Activated T-helper 1 cell treated with anti-CD3 and anti-CD28 coated beads, Interleukin-12 subunit alpha, Interleukin-12 subunit beta, Interleukin-2, Interleukin-4 antibody, amounts not matched to agents 30 ng/mL and 10 ng/mL and 1 ng/mL, durations not matched to agents 14 hours and 24 hours and 36 hours (primary cell): ENCODE results near the gene CHD5. TPM values are rescaled to one million over a fixed set of nuclear protein-coding genes. Genes with fewer than 3 reads are reported as not detected.
"Not testable (repeated sequence)": the region's sequence is repeated elsewhere in the genome, so short reads cannot be mapped to it uniquely, and the experiment has no call there.

ENCODE experiments used
- DNase-seq: peaks from one replicate; pipeline ENCODE4 v3.0.0; 2021; ENCODE audit warnings: low spot score
- H3K27ac Mint-ChIP-seq: one replicate; pipeline ENCODE4 v1.8.0; 2021; ENCODE audit warnings: mild to moderate bottlenecking, mixed read lengths
- H3K27me3 Mint-ChIP-seq: one replicate; pipeline ENCODE4 v1.8.0; 2022; ENCODE audit warnings: mild to moderate bottlenecking, moderate library complexity, mixed read lengths; ENCODE audit not compliant: insufficient read depth
- H3K36me3 Mint-ChIP-seq: one replicate; pipeline ENCODE4 v1.8.0; 2021; ENCODE audit warnings: low read depth, mixed read lengths
- H3K4me1 Mint-ChIP-seq: one replicate; pipeline ENCODE4 v1.8.0; 2021; ENCODE audit warnings: low read depth, mixed read lengths
- H3K4me3 Mint-ChIP-seq: one replicate; pipeline ENCODE4 v1.8.0; 2021; ENCODE audit warnings: mild to moderate bottlenecking, moderate library complexity, mixed read lengths
- H3K9me3 Mint-ChIP-seq: one replicate; pipeline ENCODE4 v1.8.0; 2021; ENCODE audit warnings: mixed read lengths
- intact Hi-C: fragments of 100-400 bp; cut with micrococcal nuclease; formaldehyde crosslinking; loops from one replicate; pipeline ENCODE4 v1.15.1; 2024
- total RNA-seq: library from RNA; stranded (reverse); gene quantifications from 2 replicates; pipeline ENCODE4 v1.2.3, GENCODE V29; 2022

CHD5 gene
- 0.62 and 0.83 TPM in 2 replicates for total RNA-seq

DNA sequence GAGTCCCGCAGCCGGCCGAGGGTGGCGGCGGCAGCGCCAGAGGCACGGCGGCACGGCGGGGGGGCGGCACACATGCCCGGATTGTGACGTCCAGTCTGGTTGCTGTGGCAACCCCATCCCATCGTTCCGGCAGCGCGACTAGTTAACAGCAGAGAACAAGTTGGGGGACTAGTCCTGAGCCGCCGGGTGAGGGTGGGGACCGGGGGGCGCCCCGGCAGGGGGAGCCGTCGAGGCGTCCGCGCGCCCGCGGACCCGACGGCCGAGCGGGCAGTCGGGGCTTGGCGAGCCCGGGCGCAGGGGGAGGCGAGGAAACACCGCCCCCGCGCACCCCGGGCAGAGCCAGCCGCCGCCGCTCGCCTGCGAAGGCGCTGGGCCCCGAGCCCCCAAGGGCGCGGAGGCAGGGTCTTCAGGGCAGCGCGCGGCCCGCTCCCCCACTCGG is at the start of gene CHD5:
TSS of gene CHD5 (minus strand) at position 54 of the 439 bp plus-strand sequence. CDS start 298 bp downstream, outside the sequence.
- Mint-ChIP-seq H3K9me3 (no peaks in the 10 kb centered on the region), H3K27ac (peak within 1 kb of the TSS; percentile 26), H3K36me3 (peaks cover 16% of the 10 kb centered on the region), H3K27me3 (peaks cover 39% of the 10 kb centered on the region), H3K4me1 (peaks cover 18% of the 10 kb centered on the region), H3K4me3 (peak within 1 kb of the TSS; percentile 13)
- DNase-seq, result no peak
- intact Hi-C loops, result loop anchor here (5.0 kb wide), 1 partner anchor 73 kb away; no protein-coding TSS in a partner anchor

DNA sequence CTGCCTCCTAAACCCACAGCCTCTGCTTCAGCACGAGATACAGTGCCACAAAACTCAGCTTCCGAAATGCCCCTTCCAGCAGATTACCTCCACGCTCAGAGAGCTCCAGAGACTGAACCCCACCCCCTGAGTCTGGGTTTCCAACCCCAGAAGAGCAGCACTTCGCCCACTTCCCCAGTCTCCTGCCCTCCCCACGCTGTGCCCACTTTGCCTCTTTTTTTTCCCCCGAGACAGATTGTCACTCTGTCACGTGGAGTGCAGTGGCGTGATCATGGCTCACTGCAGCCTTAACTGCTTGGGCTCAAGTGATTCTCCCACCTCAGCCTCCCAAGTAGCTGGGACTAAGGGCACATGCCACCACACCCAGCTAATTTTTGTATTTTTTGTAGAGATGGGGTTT is 45.5 kb upstream of the CHD5 start:
- peaks cover 42% of the 10 kb centered on the region for H3K36me3 Mint-ChIP-seq
- H3K27ac Mint-ChIP-seq, result no peak overlapping the region
- H3K27me3 Mint-ChIP-seq, result no peaks in the 10 kb centered on the region
- DNase-seq, result no peak
- H3K4me3 Mint-ChIP-seq, result no peak overlapping the region
- H3K4me1 Mint-ChIP-seq, result no peaks in the 10 kb centered on the region
- H3K9me3 Mint-ChIP-seq, result no peaks in the 10 kb centered on the region
- intact Hi-C loops, result no loop called here

DNA sequence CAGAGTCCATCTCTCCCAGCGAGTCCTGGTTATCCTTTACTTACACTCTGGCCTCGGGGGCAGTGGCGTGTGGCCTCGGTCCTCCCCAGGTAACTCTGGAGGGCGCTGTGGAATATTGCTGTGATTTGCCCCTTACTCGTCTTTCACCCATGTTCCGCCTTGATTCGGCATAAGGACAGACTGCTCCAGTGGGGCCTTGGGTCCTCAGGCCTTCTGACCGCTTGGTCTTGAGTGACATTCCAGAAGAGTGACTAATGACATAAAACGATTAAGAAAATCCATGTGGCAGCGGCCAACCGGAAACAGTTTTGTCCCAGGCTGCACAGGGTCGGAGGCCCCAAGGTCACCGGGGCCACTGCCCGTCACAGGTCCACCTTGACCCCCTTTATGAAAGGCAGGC is 44.6 kb upstream of the CHD5 start:
- peaks cover 45% of the 10 kb centered on the region for H3K36me3 Mint-ChIP-seq
- intact Hi-C loops, result no loop called here

DNA sequence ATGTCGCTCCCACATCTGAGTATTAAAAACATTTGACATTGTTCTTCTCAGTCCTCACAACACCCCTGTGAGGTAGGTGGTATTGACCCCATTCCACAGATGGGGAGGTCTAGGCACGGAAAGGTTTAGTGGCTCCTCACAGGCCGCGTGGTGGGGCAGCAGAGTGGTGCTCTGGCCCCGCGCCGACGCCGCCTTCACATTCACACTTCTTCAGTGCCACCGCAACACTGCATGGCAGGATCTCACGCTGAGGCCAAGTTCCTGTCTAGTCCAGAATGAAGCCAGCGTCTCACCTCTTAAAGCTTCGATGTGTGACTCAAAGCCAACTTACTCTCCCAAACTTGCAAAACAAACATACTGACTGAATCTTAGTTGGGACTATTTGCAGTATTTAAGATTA is 43.5 kb upstream of the CHD5 start:
- no peaks in the 10 kb centered on the region for H3K27me3 Mint-ChIP-seq

More for the DNA sequence above, 44.6 kb upstream of the CHD5 start:
- Mint-ChIP-seq H3K4me3 (no peak overlapping the region), H3K9me3 (no peaks in the 10 kb centered on the region), H3K27me3 (no peaks in the 10 kb centered on the region), H3K27ac (no peak overlapping the region), H3K4me1 (no peaks in the 10 kb centered on the region)
- no peak for DNase-seq

DNA sequence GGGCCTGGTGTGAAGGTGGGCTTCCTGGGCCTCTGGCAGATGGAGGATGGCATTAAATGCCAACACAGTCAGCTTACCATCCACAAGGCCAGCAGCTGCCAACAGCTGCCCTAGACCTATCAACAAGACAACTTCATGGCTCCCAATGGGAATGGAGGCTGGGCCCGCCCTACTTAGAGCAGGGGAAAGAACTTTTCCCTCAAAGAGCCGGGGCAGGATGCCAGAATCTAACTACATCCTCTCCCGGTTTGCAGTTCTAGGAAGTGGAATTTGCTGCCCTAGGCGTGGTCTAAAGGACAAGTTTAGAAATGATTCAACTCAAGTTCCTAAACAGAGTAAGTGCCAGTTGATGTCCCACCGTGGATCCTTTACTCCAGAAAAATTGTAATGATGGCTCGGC is 42.5 kb upstream of the CHD5 start:
- Mint-ChIP-seq H3K36me3 (peaks cover 47% of the 10 kb centered on the region), H3K27me3 (no peaks in the 10 kb centered on the region), H3K4me3 (no peak overlapping the region)

More for the DNA sequence above, 43.5 kb upstream of the CHD5 start:
- intact Hi-C loops, result no loop called here
- peaks cover 45% of the 10 kb centered on the region for H3K36me3 Mint-ChIP-seq
- no peaks in the 10 kb centered on the region for H3K9me3 Mint-ChIP-seq
- no peak for DNase-seq
- no peak overlapping the region for H3K4me3 Mint-ChIP-seq
- H3K27ac Mint-ChIP-seq, result no peak overlapping the region
- H3K4me1 Mint-ChIP-seq, result no peaks in the 10 kb centered on the region

DNA sequence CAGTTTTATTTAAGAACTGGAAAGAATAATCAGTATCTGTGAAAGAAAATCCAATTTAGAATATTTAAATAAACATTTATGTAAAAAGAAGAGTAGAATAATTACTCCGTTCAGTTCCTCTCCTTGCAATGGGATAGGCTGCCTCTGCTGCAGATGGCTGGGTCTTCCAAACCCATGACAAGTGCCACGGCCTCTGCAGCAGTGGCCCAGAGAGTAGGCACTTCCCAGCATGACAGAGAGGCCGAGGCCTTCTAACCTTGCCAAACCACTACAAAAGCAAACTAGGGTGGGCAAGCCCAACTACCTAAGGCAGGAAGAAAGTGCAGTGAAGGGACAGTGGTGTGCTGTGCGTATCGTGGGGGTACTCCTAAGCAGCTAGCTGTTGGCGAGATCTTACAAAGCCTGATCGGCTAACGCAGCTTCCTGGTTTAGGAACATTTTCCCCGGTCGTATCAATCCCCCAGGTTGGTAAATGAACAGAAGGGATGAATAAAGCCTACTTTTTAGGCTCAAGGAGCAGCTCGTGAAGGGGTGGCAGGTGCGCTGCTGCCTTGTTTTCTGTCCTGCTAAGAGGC is 41.2 kb upstream of the CHD5 start:
- H3K4me1 Mint-ChIP-seq, result no peaks in the 10 kb centered on the region
- H3K9me3 Mint-ChIP-seq, result no peaks in the 10 kb centered on the region
- H3K27me3 Mint-ChIP-seq, result no peaks in the 10 kb centered on the region
- no peak for DNase-seq
- intact Hi-C loops, result no loop called here
- no peak overlapping the region for H3K4me3 Mint-ChIP-seq
- H3K36me3 Mint-ChIP-seq, result peaks cover 44% of the 10 kb centered on the region
- no peak overlapping the region for H3K27ac Mint-ChIP-seq

More for the DNA sequence above, 42.5 kb upstream of the CHD5 start:
- no peaks in the 10 kb centered on the region for H3K4me1 Mint-ChIP-seq
- no peak for DNase-seq
- no peak overlapping the region for H3K27ac Mint-ChIP-seq
- no peaks in the 10 kb centered on the region for H3K9me3 Mint-ChIP-seq
- intact Hi-C loops, result no loop called here

DNA sequence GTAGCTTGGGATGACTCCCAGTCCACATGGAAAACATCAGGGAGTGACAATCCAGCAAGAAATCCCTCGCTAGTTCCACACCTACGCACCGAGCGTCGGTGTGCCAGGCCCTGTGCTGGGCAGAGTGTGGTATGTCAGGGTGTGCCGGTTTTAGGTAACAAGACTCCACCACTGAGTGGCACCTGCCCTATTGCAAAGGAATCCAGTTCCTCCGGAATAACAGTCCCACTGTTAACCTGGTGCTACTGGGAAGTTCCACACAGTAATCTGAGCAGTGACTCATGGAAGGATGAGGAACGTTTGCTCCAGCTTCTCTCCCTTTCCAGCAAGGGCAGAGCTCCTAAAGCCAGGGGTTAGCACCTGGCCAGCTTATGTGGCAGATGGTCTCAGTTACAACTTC is 40.1 kb upstream of the CHD5 start:
- peaks cover 42% of the 10 kb centered on the region for H3K36me3 Mint-ChIP-seq
- no peaks in the 10 kb centered on the region for H3K4me1 Mint-ChIP-seq

DNA sequence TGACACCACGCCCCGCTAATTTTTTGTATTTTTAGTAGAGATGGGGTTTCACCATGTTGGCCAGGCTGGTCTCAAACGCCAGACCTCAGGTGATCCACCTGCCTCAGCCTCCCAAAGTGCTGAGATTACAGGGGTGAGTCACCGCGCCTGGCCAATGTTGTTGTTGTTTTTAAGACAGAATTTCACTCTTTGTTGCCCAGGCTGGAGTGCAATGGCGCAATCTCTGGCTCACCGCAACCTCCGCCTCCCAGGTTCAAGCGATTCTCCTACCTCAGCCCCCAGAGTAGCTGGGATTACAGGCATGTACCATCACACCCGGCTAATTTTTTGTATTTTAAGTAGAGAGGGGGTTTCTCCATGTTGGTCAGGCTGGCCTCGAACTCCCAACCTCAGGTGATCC is 39.5 kb upstream of the CHD5 start:
- H3K4me1 Mint-ChIP-seq, H3K27me3 Mint-ChIP-seq, H3K27ac Mint-ChIP-seq, H3K9me3 Mint-ChIP-seq, DNase-seq, intact Hi-C loops, H3K4me3 Mint-ChIP-seq: not testable (repeated sequence)
- peaks cover 39% of the 10 kb centered on the region for H3K36me3 Mint-ChIP-seq

More for the DNA sequence above, 40.1 kb upstream of the CHD5 start:
- no peak for DNase-seq
- Mint-ChIP-seq H3K27me3 (no peaks in the 10 kb centered on the region), H3K9me3 (no peaks in the 10 kb centered on the region), H3K27ac (no peak overlapping the region), H3K4me3 (no peak overlapping the region)
- intact Hi-C loops, result no loop called here

DNA sequence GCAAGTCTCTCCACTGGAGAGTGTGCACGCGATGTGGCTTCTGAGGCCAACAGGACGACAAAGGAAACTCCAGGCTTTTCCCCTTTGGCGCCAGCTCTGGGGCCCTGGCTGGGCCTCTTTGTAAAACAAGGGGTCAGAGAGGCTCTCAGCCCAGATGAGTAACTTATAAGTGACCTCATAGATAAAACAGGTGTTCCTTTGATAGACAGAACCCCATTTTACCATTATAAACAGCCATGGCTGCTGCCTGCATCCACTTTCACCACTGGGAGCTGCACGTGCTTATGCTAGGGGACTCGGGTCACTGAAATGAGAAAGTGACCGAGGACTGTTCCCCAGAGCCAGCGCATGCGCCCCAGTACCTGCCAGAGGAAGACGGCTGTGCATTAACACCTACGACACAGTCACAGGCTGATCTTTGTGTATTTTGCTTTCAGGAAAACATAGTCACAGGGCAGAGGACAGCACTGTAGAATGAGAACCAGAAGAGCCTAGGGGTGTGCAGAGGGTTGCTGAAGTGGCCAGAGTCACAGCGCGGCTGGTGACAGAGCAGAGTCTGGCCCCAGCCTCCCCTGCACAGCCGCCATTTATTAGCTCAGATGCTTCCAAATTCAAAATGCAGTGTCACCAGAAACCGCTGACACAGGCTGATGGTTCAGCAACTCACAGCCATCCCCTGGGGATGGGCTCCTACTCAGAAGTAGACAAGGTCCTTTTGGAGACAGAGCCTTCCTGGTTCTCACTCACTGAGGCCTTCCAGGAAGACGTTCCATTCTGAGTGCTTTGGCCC is 38.4 kb upstream of the CHD5 start:
- intact Hi-C loops, result no loop called here
- DNase-seq, result no peak
- no peak overlapping the region for H3K4me3 Mint-ChIP-seq
- H3K27me3 Mint-ChIP-seq, result no peaks in the 10 kb centered on the region
- peaks cover 32% of the 10 kb centered on the region for H3K36me3 Mint-ChIP-seq
- H3K4me1 Mint-ChIP-seq, result no peaks in the 10 kb centered on the region
- no peak overlapping the region for H3K27ac Mint-ChIP-seq
- H3K9me3 Mint-ChIP-seq, result no peaks in the 10 kb centered on the region

DNA sequence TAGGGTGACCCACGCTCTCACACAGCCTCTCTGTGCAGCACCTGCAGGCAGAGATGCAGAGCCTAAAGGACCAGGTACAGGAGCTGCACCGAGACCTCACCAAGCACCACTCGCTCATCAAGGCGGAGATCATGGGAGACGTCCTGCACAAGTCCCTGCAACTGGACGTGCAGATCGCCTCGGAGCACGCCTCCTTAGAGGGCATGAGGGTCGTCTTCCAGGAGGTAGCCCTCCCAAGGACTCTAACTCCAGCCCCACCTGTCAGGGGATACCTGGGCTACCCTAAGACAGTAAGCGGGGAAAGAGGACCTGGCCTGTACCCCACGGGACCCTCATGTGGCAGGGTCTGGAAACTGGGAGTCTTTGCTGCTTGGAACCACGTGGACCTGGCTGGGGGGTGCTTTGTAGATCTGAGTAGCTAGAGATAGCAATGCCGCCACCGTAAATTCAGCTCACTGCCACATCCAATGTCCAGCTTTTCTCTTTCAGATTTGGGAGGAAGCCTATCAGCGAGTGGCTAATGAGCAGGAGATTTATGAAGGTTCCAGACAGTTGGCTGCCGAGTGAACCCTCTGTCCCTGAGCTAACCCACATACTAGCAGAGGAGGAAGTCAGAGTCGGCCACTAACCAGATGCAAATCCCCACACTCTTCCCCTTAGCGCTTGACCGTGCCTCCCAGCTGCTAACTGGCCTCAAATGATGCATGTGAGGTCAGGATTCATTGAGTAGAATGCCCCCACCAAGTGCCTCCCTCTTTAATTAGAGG is 32.3 kb upstream of the CHD5 start:
- no peak overlapping the region for H3K4me3 Mint-ChIP-seq
- peaks cover 5% of the 10 kb centered on the region for H3K4me1 Mint-ChIP-seq
- H3K9me3 Mint-ChIP-seq, result no peaks in the 10 kb centered on the region
- intact Hi-C loops, result no loop called here
- no peaks in the 10 kb centered on the region for H3K27me3 Mint-ChIP-seq
- no peak for DNase-seq
- H3K27ac Mint-ChIP-seq, result no peak overlapping the region
- peaks cover 34% of the 10 kb centered on the region for H3K36me3 Mint-ChIP-seq

DNA sequence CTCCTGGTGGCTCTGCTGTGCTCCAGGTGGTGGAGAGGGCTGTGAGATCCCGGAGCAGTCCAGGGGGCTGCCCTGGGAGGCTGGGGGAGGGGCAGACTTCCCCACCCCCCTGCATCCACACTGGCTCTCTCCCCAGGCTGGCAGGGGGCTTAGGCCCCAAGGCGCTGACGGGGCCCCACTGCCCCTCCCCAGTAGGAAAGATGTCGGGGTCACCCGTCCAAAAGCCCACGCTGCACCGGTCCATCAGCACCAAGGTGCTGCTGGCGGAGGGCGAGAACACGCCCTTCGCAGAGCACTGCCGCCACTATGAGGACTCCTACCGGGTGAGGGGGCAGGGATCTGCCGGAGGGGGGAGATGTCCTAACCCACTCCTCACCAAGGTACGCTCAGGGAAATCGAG is 31.6 kb upstream of the CHD5 start:
- H3K36me3 Mint-ChIP-seq, result peaks cover 29% of the 10 kb centered on the region
- no peaks in the 10 kb centered on the region for H3K9me3 Mint-ChIP-seq
- H3K4me1 Mint-ChIP-seq, result peaks cover 8% of the 10 kb centered on the region
- intact Hi-C loops, result no loop called here
- H3K27me3 Mint-ChIP-seq, result peaks cover 2% of the 10 kb centered on the region
- no peak for DNase-seq
- H3K27ac Mint-ChIP-seq, result no peak overlapping the region
- H3K4me3 Mint-ChIP-seq, result no peak overlapping the region

DNA sequence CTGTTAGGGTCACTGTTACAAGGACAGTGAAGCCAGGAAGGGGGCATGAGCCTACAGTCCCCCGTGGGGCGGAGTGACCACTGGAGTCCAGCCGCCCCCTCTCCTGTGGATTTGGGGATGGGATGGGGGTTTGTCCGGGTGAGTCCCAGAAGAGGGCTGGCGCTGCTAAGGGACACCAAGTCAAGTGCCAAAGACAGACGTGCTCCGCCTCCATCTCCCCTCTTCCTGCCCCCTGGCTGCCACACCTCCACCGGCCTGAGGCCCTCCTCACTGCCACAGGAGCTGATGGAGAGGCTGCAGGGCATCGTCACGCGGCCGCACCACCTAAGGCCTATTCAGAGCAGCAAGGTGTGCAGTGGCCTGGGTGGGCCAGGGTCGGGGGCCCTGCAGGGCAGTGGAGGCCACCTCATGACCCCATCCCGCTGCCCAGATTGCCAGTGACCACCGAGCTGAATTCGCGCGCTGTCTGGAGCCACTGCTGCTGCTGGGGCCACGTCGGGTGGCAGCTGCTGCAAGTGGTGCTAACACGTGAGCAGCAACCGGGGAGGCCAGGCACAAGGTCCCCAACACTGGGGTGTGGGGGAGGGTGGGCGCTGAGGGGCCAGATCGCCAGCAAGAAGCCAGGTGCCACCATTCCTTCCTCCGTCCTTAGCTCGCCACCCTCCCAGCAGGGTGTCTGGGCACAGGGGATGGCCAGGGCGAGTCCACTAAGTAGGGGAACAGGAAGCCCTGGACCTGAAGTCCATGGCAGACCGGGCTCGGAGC is 30.7 kb upstream of the CHD5 start:
- no peak overlapping the region for H3K27ac Mint-ChIP-seq
- H3K4me1 Mint-ChIP-seq, result peaks cover 10% of the 10 kb centered on the region
- intact Hi-C loops, result no loop called here
- H3K9me3 Mint-ChIP-seq, result no peaks in the 10 kb centered on the region
- peaks cover 25% of the 10 kb centered on the region for H3K36me3 Mint-ChIP-seq
- H3K27me3 Mint-ChIP-seq, result peaks cover 2% of the 10 kb centered on the region
- no peak overlapping the region for H3K4me3 Mint-ChIP-seq
- no peak for DNase-seq
